RWPE1 (cell line): ENCODE data around the gene PCBP4.

ENCODE experiments used
- CTCF ChIA-PET: fragments of 350-600 bp; sonication (Branson Sonifier 250); formaldehyde crosslinking; extraction: SDS; loops from one replicate; lab custom pipeline; 2021; lab: Yijun Ruan, JAX
- POLR2A ChIA-PET: fragments of 400-600 bp; formaldehyde crosslinking; extraction: SDS; loops from one replicate; lab custom pipeline; 2020; ENCODE audit warnings: antibody characterized with exemption; ENCODE audit not compliant: low non-redundant PET; lab: Yijun Ruan, JAX
- DNase-seq: peaks from one replicate; pipeline ENCODE4 v3.0.0; 2012; ENCODE audit warnings: low spot score
- H3K27ac ChIP-seq: fragments of 450-650 bp; 2 replicates; pipeline ENCODE4 v1.5.1; 2017
- CTCF ChIP-seq: fragments of 450-650 bp; conservative IDR thresholded peaks from 2 replicates; pipeline ENCODE4 v1.5.1; 2017; ENCODE audit warnings: low read depth, mild to moderate bottlenecking

Gene PCBP4

DNA sequence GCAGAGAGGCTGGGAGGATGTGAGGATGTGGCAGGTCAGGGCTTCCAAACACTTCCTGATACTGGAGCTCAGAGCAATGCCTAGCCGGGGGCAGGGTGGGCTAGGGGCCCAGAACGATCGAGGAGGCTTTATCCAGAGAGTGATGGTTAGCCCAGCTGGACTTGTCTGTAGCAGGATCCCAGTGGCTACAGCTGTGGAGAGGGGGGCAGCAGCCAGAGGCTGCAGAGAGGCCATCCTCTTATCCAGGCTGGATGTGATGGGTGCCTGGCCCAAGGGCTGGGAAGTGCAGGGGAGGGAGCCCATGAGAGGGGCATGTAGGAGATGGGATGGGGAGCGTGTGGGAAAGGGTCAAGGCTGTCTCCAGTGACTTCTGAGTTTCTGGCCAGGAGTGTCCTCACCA lies 20.5 kb downstream of the PCBP4 start:
- CTCF ChIA-PET: interaction anchor here (1.0 kb wide), 1 partner anchor 10 kb away, joined by 3 read pairs; no protein-coding TSS in a partner anchor
- DNase-seq: no peak
- no peak for TF ChIP-seq CTCF
- H3K27ac ChIP-seq: no peak overlapping the region
- POLR2A ChIA-PET: no interaction called here

DNA sequence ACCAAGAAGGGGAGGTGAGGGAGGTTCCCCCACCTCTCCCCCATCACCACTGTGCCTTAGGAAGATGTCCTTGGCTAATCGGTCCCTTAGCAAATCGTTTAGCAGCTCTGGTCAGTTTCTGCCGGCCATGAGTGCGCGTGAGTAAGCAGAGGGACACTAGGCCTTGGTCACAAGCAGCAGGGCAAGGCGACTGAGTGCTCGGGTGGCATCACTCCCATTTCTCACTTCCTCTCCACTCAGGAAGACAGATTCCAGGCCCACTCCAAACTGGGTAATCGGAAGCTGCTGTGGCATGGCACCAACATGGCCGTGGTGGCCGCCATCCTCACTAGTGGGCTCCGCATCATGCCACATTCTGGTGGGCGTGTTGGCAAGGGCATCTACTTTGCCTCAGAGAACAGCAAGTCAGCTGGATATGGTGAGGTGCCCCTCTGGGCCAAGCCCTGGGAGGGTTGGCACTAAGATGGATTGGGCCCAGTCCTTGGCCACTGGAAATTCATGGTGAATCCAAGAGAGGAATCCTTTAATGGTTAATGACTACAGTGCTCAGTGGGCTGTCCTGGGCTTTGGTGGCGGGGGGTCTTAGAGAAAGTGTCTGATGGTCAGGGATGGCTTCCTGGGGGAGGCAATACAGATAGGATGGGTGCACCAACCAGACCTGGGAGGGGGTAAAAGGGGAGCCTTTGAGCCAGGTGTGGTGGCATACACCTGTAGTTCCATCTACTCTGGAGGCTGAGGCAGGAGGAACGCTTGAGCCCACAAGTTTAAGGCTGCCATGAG lies 21.1 kb downstream of the PCBP4 start:
- no peak for DNase-seq
- H3K27ac ChIP-seq: 0 out of 2 replicates have a peak overlapping the region, but pooled peaks have one; percentile 91
- ChIA-PET POLR2A (no interaction called here), CTCF (interaction anchor here (1.3 kb wide), 1 partner anchor 28 kb away, joined by 6 read pairs; the partner anchor contains the start of gene ABHD14B)
- TF ChIP-seq CTCF: no peak

- no peak for DNase-seq
- H3K27ac ChIP-seq: peak overlapping the region; percentile 91
- ChIA-PET CTCF (interaction anchor here (1.3 kb wide), 1 partner anchor 29 kb away, joined by 6 read pairs; the partner anchor contains the start of gene ABHD14B), POLR2A (no interaction called here)
- no peak for TF ChIP-seq CTCF
Observed at GRCh38 chr3:51945031-51945840, 22.0 kb downstream of the PCBP4 start.

GRCh38 chr3:51944451-51945021 lies 22.7 kb downstream of the PCBP4 start:
- ChIA-PET CTCF (interaction anchor here (0.7 kb wide), 1 partner anchor 178 kb away, joined by 3 read pairs; no protein-coding TSS in a partner anchor), POLR2A (no interaction called here)
- peak overlapping the region; percentile 91 for H3K27ac ChIP-seq
- no peak for TF ChIP-seq CTCF
- DNase-seq: no peak

DNA sequence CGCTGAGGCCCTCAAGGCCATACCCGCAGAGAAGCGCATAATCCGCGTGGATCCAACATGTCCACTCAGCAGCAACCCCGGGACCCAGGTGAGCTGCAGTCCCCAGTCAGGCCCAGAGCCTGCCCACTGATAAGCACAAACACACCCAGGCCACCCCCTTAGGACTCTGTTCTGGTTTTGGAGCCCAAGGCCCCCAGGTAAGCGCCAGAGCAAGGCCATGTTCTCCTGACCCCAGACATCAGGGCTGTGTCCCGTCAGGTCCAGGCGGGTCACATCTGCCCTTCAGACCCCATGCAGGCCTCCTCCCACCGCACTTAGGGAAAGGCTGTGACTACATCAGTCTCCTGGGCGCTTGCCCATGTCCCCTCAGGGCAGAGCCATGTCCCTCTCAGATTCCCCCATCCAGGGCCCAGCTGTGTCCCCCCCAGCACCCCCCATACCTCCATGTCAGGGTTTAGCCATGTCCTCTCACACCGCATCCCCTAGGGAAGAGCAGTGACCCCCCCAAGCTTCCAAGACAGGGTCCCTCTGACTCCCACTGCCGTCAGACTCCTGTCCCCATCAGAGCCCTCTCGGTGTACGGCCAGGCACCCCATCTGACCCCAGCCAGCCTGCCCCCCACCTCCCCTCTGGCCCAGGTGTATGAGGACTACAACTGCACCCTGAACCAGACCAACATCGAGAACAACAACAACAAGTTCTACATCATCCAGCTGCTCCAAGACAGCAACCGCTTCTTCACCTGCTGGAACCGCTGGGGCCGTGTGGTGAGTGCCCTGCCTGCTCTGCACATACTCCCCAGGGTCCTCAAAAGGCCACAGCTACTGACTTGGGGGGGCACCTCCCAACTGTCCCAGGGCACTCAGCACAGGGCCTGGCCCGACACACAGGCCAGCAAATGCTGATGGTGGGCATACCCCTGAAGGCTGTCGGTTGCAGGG lies 23.5 kb downstream of the PCBP4 start:
- no peak for TF ChIP-seq CTCF
- DNase-seq: no peak
- ChIA-PET POLR2A (no interaction called here), CTCF (interaction anchor here (0.6 to 1.1 kb wide), 3 partner anchors 12 to 179 kb away, joined by 3 read pairs; partner anchors contain the start of gene GPR62)
- peak overlapping the region; percentile 91 for H3K27ac ChIP-seq
